IPS-18a (cell line): Measurements from ENCODE around the gene FH.

Source experiments
- H3K27ac ChIP-seq: one replicate; pipeline ENCODE4 v1.5.1; 2013; ENCODE audit warnings: low read length
- H3K27me3 ChIP-seq: one replicate; pipeline ENCODE4 v1.6.1; 2013; ENCODE audit warnings: mild to moderate bottlenecking, low read length; ENCODE audit not compliant: control insufficient read depth, insufficient read depth
- H3K36me3 ChIP-seq: one replicate; pipeline ENCODE4 v1.6.1; 2013; ENCODE audit warnings: low read depth, low read length; ENCODE audit not compliant: control insufficient read depth
- H3K4me1 ChIP-seq: one replicate; pipeline ENCODE4 v1.6.1; 2013; ENCODE audit warnings: low read depth, low read length; ENCODE audit not compliant: control insufficient read depth
- H3K4me3 ChIP-seq: one replicate; pipeline ENCODE4 v1.5.1; 2013; ENCODE audit warnings: low read length
- H3K9ac ChIP-seq: one replicate; pipeline ENCODE4 v1.6.1; 2013; ENCODE audit warnings: mild to moderate bottlenecking, low read length, moderate library complexity
- H3K9me3 ChIP-seq: one replicate; pipeline ENCODE4 v1.6.1; 2013; ENCODE audit warnings: low read depth, low read length; ENCODE audit not compliant: control insufficient read depth

Gene FH

GRCh38 chr1:241519308-241520079 lies at the start of gene FH:
TSS of gene FH (minus strand) at chr1:241519755. CDS start at chr1:241519722, 33 bp downstream.
- H3K27me3 ChIP-seq: no peaks in the 10 kb centered on the region
- peaks cover 6% of the 10 kb centered on the region for H3K36me3 ChIP-seq
- H3K27ac ChIP-seq: no peak within 1 kb of the TSS
- H3K4me3 ChIP-seq: peak within 1 kb of the TSS; percentile 92
- no peaks in the 10 kb centered on the region for H3K9me3 ChIP-seq
- peak within 1 kb of the TSS; percentile 68 for H3K9ac ChIP-seq
- no peaks in the 10 kb centered on the region for H3K4me1 ChIP-seq

- no peaks in the 10 kb centered on the region for H3K9me3 ChIP-seq
- H3K36me3 ChIP-seq: no peaks in the 10 kb centered on the region
- no peak overlapping the region for H3K27ac ChIP-seq
- H3K4me3 ChIP-seq: no peak overlapping the region
- no peaks in the 10 kb centered on the region for H3K27me3 ChIP-seq
- no peaks in the 10 kb centered on the region for H3K4me1 ChIP-seq
- H3K9ac ChIP-seq: no peak overlapping the region
Observed at GRCh38 chr1:241560849-241561187, 41.3 kb upstream of the FH start.

GRCh38 chr1:241560146-241560848 lies 40.7 kb upstream of the FH start:
- no peak overlapping the region for H3K9ac ChIP-seq
- no peak overlapping the region for H3K27ac ChIP-seq
- H3K9me3 ChIP-seq: no peaks in the 10 kb centered on the region
- H3K4me1 ChIP-seq: no peaks in the 10 kb centered on the region
- no peaks in the 10 kb centered on the region for H3K36me3 ChIP-seq
- no peak overlapping the region for H3K4me3 ChIP-seq
- H3K27me3 ChIP-seq: no peaks in the 10 kb centered on the region

GRCh38 chr1:241557551-241558193 lies 38.1 kb upstream of the FH start:
- Histone ChIP-seq H3K27ac (no peak overlapping the region), H3K4me1 (no peaks in the 10 kb centered on the region), H3K27me3 (no peaks in the 10 kb centered on the region), H3K9me3 (no peaks in the 10 kb centered on the region), H3K9ac (no peak overlapping the region), H3K4me3 (no peak overlapping the region), H3K36me3 (no peaks in the 10 kb centered on the region)

- Histone ChIP-seq H3K4me3 (no peak overlapping the region), H3K36me3 (no peaks in the 10 kb centered on the region), H3K27ac (no peak overlapping the region), H3K9me3 (no peaks in the 10 kb centered on the region), H3K9ac (no peak overlapping the region), H3K4me1 (no peaks in the 10 kb centered on the region), H3K27me3 (no peaks in the 10 kb centered on the region)
Observed at GRCh38 chr1:241557031-241557430, 37.5 kb upstream of the FH start.

- Histone ChIP-seq H3K27me3 (no peaks in the 10 kb centered on the region), H3K9me3 (no peaks in the 10 kb centered on the region), H3K4me1 (no peaks in the 10 kb centered on the region), H3K9ac (no peak overlapping the region), H3K27ac (no peak overlapping the region), H3K4me3 (no peak overlapping the region), H3K36me3 (no peaks in the 10 kb centered on the region)
Observed at GRCh38 chr1:241555526-241555925, 36.0 kb upstream of the FH start.

- Histone ChIP-seq H3K27me3 (no peaks in the 10 kb centered on the region), H3K4me3 (no peak overlapping the region), H3K9me3 (no peaks in the 10 kb centered on the region), H3K27ac (no peak overlapping the region), H3K4me1 (no peaks in the 10 kb centered on the region), H3K36me3 (no peaks in the 10 kb centered on the region), H3K9ac (no peak overlapping the region)
Observed at GRCh38 chr1:241553886-241554592, 34.5 kb upstream of the FH start.

- Histone ChIP-seq H3K36me3 (no peaks in the 10 kb centered on the region), H3K27ac (no peak overlapping the region), H3K27me3 (no peaks in the 10 kb centered on the region), H3K4me1 (no peaks in the 10 kb centered on the region), H3K9ac (no peak overlapping the region), H3K4me3 (no peak overlapping the region), H3K9me3 (no peaks in the 10 kb centered on the region)
Observed at GRCh38 chr1:241551759-241552638, 32.4 kb upstream of the FH start.

- H3K4me3 ChIP-seq: no peak overlapping the region
- no peaks in the 10 kb centered on the region for H3K36me3 ChIP-seq
- no peaks in the 10 kb centered on the region for H3K27me3 ChIP-seq
- H3K4me1 ChIP-seq: no peaks in the 10 kb centered on the region
- no peak overlapping the region for H3K9ac ChIP-seq
- H3K9me3 ChIP-seq: no peaks in the 10 kb centered on the region
- no peak overlapping the region for H3K27ac ChIP-seq
Observed at GRCh38 chr1:241550318-241550717, 30.8 kb upstream of the FH start.

GRCh38 chr1:241548008-241548407 lies 28.5 kb upstream of the FH start:
- H3K4me1 ChIP-seq: no peaks in the 10 kb centered on the region
- no peak overlapping the region for H3K27ac ChIP-seq
- no peak overlapping the region for H3K9ac ChIP-seq
- no peaks in the 10 kb centered on the region for H3K36me3 ChIP-seq
- H3K27me3 ChIP-seq: no peaks in the 10 kb centered on the region
- no peaks in the 10 kb centered on the region for H3K9me3 ChIP-seq
- no peak overlapping the region for H3K4me3 ChIP-seq
